A673 (cell line): ENCODE data around the gene SARDH. TPM values are rescaled to one million over a fixed set of nuclear protein-coding genes. Genes with fewer than 3 reads are reported as not detected.

Experiments
- BruUV-seq: library from RNA; stranded (reverse); fragments of 400-500 nt; replicated peaks from 2 replicates; lab custom pipeline; 2021; lab: Mats Ljungman, UMichigan
- CTCF ChIA-PET: fragments of 300-600 bp; sonication (Branson Sonifier 250); formaldehyde crosslinking; loops from one replicate; lab custom pipeline; 2022; ENCODE audit warnings: antibody characterized with exemption; lab: Charles Lee
- POLR2A ChIA-PET: fragments of 300-600 bp; sonication (Branson Sonifier 250); formaldehyde crosslinking; loops from one replicate; lab custom pipeline; 2022; ENCODE audit warnings: antibody characterized with exemption; ENCODE audit not compliant: low non-redundant PET; lab: Charles Lee
- DNase-seq: peaks from one replicate; pipeline ENCODE4 v3.0.0-alpha.2; 2015; ENCODE audit warnings: low spot score
- H3K27ac ChIP-seq: fragments of 200-600 bp; sonication (generic); 2 replicates; pipeline ENCODE4 v1.5.1; 2016; ENCODE audit warnings: mixed run types, low read depth, mild to moderate bottlenecking, mixed read lengths, antibody characterized with exemption, low read length; ENCODE audit not compliant: poor library complexity, severe bottlenecking
- H3K27me3 ChIP-seq: fragments of 200-600 bp; sonication (generic); replicated peaks from 2 replicates; pipeline ENCODE4 v1.6.1; 2017; ENCODE audit warnings: mixed run types, low read depth, mild to moderate bottlenecking, mixed read lengths, antibody characterized with exemption, low read length; ENCODE audit not compliant: insufficient read depth, poor library complexity
- H3K36me3 ChIP-seq: fragments of 200-600 bp; sonication (generic); 2 replicates; pipeline ENCODE4 v1.6.1; 2016; ENCODE audit warnings: mixed run types, mild to moderate bottlenecking, mixed read lengths, antibody characterized with exemption, low read length; ENCODE audit not compliant: insufficient read depth, poor library complexity, severe bottlenecking
- H3K4me1 ChIP-seq: fragments of 200-600 bp; sonication (generic); 2 replicates; pipeline ENCODE4 v1.6.1; 2017; ENCODE audit warnings: mixed run types, mild to moderate bottlenecking, mixed read lengths, antibody characterized with exemption, low read length; ENCODE audit not compliant: insufficient read depth, poor library complexity, severe bottlenecking
- H3K4me3 ChIP-seq: fragments of 200-600 bp; sonication (generic); 2 replicates; pipeline ENCODE4 v1.5.1; 2016; ENCODE audit warnings: low read depth, mixed run types, mild to moderate bottlenecking, mixed read lengths, low read length; ENCODE audit not compliant: poor library complexity, severe bottlenecking
- H3K9me3 ChIP-seq: fragments of 200-600 bp; sonication (generic); 2 replicates; pipeline ENCODE4 v1.6.1; 2016; ENCODE audit warnings: mixed run types, low read depth, mild to moderate bottlenecking, mixed read lengths, antibody characterized with exemption, low read length; ENCODE audit not compliant: poor library complexity, severe bottlenecking
- EZH2 ChIP-seq: fragments of 200-600 bp; sonication (generic); IDR thresholded peaks from 2 replicates; pipeline ENCODE4 v1.6.1; 2017; ENCODE audit warnings: borderline replicate concordance, low read depth, mild to moderate bottlenecking, mixed read lengths, antibody characterized with exemption, low read length; ENCODE audit not compliant: poor library complexity, severe bottlenecking
- intact Hi-C: fragments of 100-400 bp; cut with micrococcal nuclease; formaldehyde crosslinking; loops from one replicate; pipeline ENCODE4 v1.10.0; 2022; ENCODE audit not compliant: unreplicated experiment
- total RNA-seq: library from RNA; stranded (reverse); gene quantifications from 2 replicates; pipeline ENCODE4 v1.2.3, GENCODE V29; 2021
- TF ChIP-seq, protein P1 (sequence below): fragments of 300-800, 200-600 bp; sonication (generic); conservative IDR thresholded peaks from 2 replicates; pipeline ENCODE4 v1.5.1; 2017; ENCODE audit warnings: low read depth, mild to moderate bottlenecking, antibody characterized with exemption, low read length, moderate library complexity, mixed read lengths

SARDH gene
- total RNA-seq, 1 experiment from 2014 or later, result 0.37 TPM

DNA sequence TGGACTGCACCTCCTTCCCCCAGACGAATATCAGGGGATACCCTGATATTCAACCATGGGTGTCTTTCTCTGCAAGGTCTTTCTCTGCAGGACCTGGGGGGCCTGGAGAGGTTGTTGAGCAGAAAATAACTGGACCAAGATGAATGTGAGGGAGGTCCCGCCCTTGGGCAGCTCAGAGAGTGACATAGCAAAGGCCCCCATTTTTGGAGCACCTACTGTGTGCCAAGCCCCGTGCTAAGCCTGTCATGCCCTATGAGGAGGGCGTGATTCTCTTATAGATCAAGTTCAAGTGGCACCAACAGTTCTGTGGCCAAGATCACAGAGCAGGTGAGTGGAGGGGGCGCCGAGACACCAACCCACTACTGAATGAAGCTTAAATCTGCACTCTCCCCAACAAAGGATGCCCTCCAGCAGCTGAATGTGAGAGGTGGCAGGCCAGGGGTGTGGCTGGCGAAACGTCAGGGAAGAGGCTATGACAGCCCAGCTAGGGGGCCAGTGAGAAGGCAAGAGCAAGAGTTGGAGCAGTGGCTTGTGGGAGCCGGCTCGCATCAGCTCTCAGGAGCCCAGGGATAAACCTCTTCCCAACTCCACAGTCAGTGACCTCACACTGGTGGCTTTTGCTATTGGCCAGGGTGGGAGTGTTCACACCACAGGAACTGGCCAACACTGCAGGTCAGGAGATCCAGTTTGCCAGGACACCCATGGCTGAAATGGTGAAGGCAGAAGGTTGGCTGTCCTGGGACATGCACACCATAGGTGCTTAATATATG is 5.3 kb downstream of the SARDH start:
- H3K27me3 ChIP-seq, result no peaks in the 10 kb centered on the region
- peaks cover 2% of the 10 kb centered on the region for H3K4me1 ChIP-seq
- BruUV-seq, result no TSS peak
- no peaks in the 10 kb centered on the region for H3K36me3 ChIP-seq
- DNase-seq, result no peak
- TF ChIP-seq, protein P1, sequence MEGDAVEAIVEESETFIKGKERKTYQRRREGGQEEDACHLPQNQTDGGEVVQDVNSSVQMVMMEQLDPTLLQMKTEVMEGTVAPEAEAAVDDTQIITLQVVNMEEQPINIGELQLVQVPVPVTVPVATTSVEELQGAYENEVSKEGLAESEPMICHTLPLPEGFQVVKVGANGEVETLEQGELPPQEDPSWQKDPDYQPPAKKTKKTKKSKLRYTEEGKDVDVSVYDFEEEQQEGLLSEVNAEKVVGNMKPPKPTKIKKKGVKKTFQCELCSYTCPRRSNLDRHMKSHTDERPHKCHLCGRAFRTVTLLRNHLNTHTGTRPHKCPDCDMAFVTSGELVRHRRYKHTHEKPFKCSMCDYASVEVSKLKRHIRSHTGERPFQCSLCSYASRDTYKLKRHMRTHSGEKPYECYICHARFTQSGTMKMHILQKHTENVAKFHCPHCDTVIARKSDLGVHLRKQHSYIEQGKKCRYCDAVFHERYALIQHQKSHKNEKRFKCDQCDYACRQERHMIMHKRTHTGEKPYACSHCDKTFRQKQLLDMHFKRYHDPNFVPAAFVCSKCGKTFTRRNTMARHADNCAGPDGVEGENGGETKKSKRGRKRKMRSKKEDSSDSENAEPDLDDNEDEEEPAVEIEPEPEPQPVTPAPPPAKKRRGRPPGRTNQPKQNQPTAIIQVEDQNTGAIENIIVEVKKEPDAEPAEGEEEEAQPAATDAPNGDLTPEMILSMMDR, result no peak
- TF ChIP-seq EZH2, result no peak
- CTCF ChIA-PET, result no interaction called here
- intact Hi-C loops, result no loop called here
- H3K27ac ChIP-seq, result no peak overlapping the region
- no peaks in the 10 kb centered on the region for H3K9me3 ChIP-seq
- POLR2A ChIA-PET, result no interaction called here
- no peak overlapping the region for H3K4me3 ChIP-seq

GRCh38 chr9:133731876-133732638 is 6.1 kb downstream of the SARDH start:
- intact Hi-C loops, result no loop called here
- Histone ChIP-seq H3K9me3 (no peaks in the 10 kb centered on the region), H3K4me1 (no peaks in the 10 kb centered on the region), H3K36me3 (no peaks in the 10 kb centered on the region), H3K4me3 (no peak overlapping the region), H3K27me3 (no peaks in the 10 kb centered on the region), H3K27ac (no peak overlapping the region)
- TF ChIP-seq EZH2, result no peak
- TF ChIP-seq, protein P1, result no peak
- no TSS peak for BruUV-seq
- POLR2A ChIA-PET, result no interaction called here
- DNase-seq, result peak; percentile 84
- CTCF ChIA-PET, result no interaction called here

DNA sequence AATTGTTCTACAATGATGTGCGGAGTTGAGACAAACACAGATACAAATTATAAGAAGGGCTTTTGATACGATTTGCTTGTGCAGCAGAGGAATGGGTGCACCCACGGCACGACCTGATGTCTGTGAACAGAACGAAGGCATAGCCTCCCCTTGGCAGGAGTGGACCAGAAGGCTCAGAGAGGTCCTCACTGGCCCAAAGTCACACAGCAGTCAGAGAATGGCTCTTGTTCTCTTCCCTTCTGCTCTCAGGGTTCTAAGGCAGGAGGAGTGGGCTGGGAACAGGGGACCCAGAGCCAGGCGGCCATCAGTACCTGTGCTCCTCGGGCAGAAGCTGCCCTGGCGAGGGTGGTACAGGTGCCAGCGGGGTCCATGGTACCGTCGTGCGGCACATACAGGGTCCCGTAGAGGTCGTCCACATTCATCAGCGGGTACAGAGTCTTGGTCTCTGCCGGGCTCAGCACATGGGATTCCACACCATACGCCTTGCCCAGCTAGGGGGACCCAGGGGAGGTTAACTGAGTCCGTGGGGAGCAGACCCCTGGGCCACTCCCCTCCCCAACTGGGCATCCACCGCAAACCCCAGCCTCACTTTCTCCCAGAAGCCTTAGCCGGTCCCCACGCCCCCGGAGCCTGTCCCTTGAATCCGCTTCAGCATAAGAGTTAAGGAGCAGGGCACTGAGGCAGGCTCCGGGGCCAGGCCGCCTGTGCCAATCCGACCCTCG is 7.0 kb downstream of the SARDH start:
- POLR2A ChIA-PET, result no interaction called here
- Histone ChIP-seq H3K36me3 (no peaks in the 10 kb centered on the region), H3K4me1 (no peaks in the 10 kb centered on the region), H3K9me3 (no peaks in the 10 kb centered on the region), H3K27me3 (no peaks in the 10 kb centered on the region), H3K27ac (no peak overlapping the region), H3K4me3 (no peak overlapping the region)
- intact Hi-C loops, result no loop called here
- BruUV-seq, result no TSS peak
- CTCF ChIA-PET, result no interaction called here
- no peak for DNase-seq
- TF ChIP-seq, protein P1, result no peak
- TF ChIP-seq EZH2, result no peak
